Neuronal stem cell (in vitro differentiated cells): ENCODE results near the gene DOHH.

ENCODE experiments used
- DNase-seq: peaks from one replicate; pipeline ENCODE4 v3.0.0-alpha.2; 2013; ENCODE audit warnings: low spot score
- H2AFZ ChIP-seq: one replicate; pipeline ENCODE4 v1.6.1; 2013; ENCODE audit warnings: mild to moderate bottlenecking, low read length, inconsistent platforms
- H2AK5ac ChIP-seq: 2 replicates; pipeline ENCODE4 v1.6.1; 2013; ENCODE audit warnings: low read depth, mild to moderate bottlenecking, inconsistent platforms, low read length, moderate library complexity, mixed read lengths
- H2BK120ac ChIP-seq: 2 replicates; pipeline ENCODE4 v1.6.1; 2013; ENCODE audit warnings: low read depth, mild to moderate bottlenecking, inconsistent platforms, low read length, moderate library complexity, mixed read lengths
- H2BK12ac ChIP-seq: one replicate; pipeline ENCODE4 v1.6.1; 2013; ENCODE audit warnings: low read length, inconsistent platforms
- H2BK15ac ChIP-seq: 2 replicates; pipeline ENCODE4 v1.6.1; 2013; ENCODE audit warnings: mild to moderate bottlenecking, low read length, inconsistent platforms, mixed read lengths
- H2BK5ac ChIP-seq: one replicate; pipeline ENCODE4 v1.6.1; 2013; ENCODE audit warnings: inconsistent platforms, mild to moderate bottlenecking, low read length, moderate library complexity
- H3K14ac ChIP-seq: one replicate; pipeline ENCODE4 v1.6.1; 2013; ENCODE audit warnings: low read length, inconsistent platforms
- H3K18ac ChIP-seq: 2 replicates; pipeline ENCODE4 v1.6.1; 2013; ENCODE audit warnings: low read length, inconsistent platforms
- H3K23ac ChIP-seq: 2 replicates; pipeline ENCODE4 v1.6.1; 2013; ENCODE audit warnings: low read depth, mild to moderate bottlenecking, mixed read lengths, low read length, inconsistent platforms; ENCODE audit not compliant: poor library complexity
- H3K27ac ChIP-seq: replicated peaks from 3 replicates; pipeline ENCODE4 v1.5.1; 2013; ENCODE audit warnings: low read length, inconsistent platforms
- H3K27me3 ChIP-seq, 3 experiments: 2 replicates each; pipeline ENCODE4 v1.6.1; 2013; ENCODE audit warnings: low read length in 3 of 3, mild to moderate bottlenecking in 2 of 3, inconsistent platforms in 1 of 3, low read depth in 1 of 3, mixed read lengths in 1 of 3, moderate library complexity in 1 of 3; ENCODE audit not compliant: control insufficient read depth in 3 of 3, insufficient read depth in 3 of 3
- H3K36me3 ChIP-seq, 2 donors: replicated peaks in 1 of 2; 2 replicates each; pipeline ENCODE4 v1.6.1; 2013; ENCODE audit warnings: low read length in 2 of 2; ENCODE audit not compliant: control insufficient read depth in 2 of 2, insufficient read depth in 2 of 2
- H3K4ac ChIP-seq: 2 replicates; pipeline ENCODE4 v1.6.1; 2013; ENCODE audit warnings: inconsistent platforms, mild to moderate bottlenecking, low read length, moderate library complexity
- H3K4me1 ChIP-seq, 2 donors: 1 replicate in 1 of 2; 2 replicates in 1 of 2; pipeline ENCODE4 v1.6.1; 2013; ENCODE audit warnings: low read length in 2 of 2, low read depth in 1 of 2; ENCODE audit not compliant: control insufficient read depth in 2 of 2, insufficient read depth in 1 of 2
- H3K4me2 ChIP-seq: one replicate; pipeline ENCODE4 v1.6.1; 2013; ENCODE audit warnings: mild to moderate bottlenecking, low read length, inconsistent platforms; ENCODE audit not compliant: insufficient read depth, poor library complexity, severe bottlenecking
- H3K4me3 ChIP-seq, 2 donors: 2 replicates each; pipeline ENCODE4 v1.5.1; 2013; ENCODE audit warnings: low read length in 2 of 2, mild to moderate bottlenecking in 2 of 2, inconsistent platforms in 1 of 2, moderate library complexity in 1 of 2
- H3K79me1 ChIP-seq: one replicate; pipeline ENCODE4 v1.6.1; 2013; ENCODE audit warnings: low read depth, mild to moderate bottlenecking, inconsistent platforms, low read length, moderate library complexity
- H3K9ac ChIP-seq: one replicate; pipeline ENCODE4 v1.6.1; 2013; ENCODE audit warnings: mild to moderate bottlenecking, low read depth, low read length, inconsistent platforms; ENCODE audit not compliant: poor library complexity
- H3K9me3 ChIP-seq, 2 donors: replicated peaks in 1 of 2; 2 replicates each; pipeline versions ENCODE3 to v1.6.1; 2013; ENCODE audit warnings: low read length in 2 of 2, mild to moderate bottlenecking in 2 of 2, inconsistent platforms in 1 of 2, low read depth in 1 of 2, mixed read lengths in 1 of 2, moderate library complexity in 1 of 2; ENCODE audit not compliant: control insufficient read depth in 2 of 2, insufficient read depth in 1 of 2
- H4K8ac ChIP-seq: one replicate; pipeline ENCODE4 v1.6.1; 2013; ENCODE audit warnings: low read depth, mild to moderate bottlenecking, inconsistent platforms, low read length, moderate library complexity
- H4K91ac ChIP-seq: one replicate; pipeline ENCODE4 v1.6.1; 2013; ENCODE audit warnings: low read length, low read depth, mild to moderate bottlenecking, inconsistent platforms; ENCODE audit not compliant: poor library complexity
- WGBS, 2 donors: extraction: QIAGEN DNeasy Blood & Tissue Kit; methylation state at CpG; one replicate each; pipeline ENCODE4 v1.1.7; 2013; ENCODE audit warnings: missing lambda C conversion rate in 2 of 2, mixed read lengths in 1 of 2; ENCODE audit not compliant: insufficient read length in 2 of 2, insufficient replicate concordance in 1 of 2; ENCODE audit errors: extremely low coverage in 2 of 2; 5-methylcytosine and 5-hydroxymethylcytosine counted together

Gene DOHH

DNA sequence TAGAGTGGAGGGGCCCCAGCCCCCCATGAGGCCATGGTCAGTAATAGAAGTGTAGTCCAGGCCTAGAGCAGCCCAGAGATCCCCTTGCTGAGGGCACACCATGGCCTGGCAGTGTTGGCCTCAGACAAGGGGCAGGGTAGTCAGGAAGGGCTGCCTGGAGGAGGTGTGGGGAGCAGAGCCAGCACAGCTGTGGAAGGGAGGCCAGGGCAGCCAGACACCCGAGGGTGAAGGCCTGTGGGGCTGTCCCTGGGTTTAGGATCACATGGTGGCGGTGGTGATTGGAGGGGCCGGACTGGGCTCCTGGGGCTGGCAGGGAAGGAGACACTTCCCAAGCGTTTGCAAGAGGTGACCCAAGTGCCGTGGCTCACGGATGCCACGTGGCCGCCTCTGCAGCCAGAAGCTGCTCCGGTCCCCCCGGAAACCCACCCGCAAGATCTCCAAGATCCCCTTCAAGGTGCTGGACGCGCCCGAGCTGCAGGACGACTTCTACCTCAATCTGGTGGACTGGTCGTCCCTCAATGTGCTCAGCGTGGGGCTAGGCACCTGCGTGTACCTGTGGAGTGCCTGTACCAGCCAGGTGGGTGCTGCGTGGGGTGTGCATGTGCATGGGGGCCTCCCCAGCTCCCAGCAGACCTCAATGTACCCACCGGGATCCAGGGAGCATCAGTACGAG is 26.9 kb upstream of the DOHH start:
- no peak overlapping the region for H4K8ac ChIP-seq
- peak overlapping the region; percentile 31 for H2BK120ac ChIP-seq
- H3K27me3 ChIP-seq = no peaks in the 10 kb centered on the region
- H2BK15ac ChIP-seq = no peak overlapping the region
- H3K9me3 ChIP-seq = no peaks in the 10 kb centered on the region
- H3K36me3 ChIP-seq = peaks cover 43 to 81% of the 10 kb centered on the region in 2 donors
- no peak overlapping the region for H3K4me3 ChIP-seq
- H4K91ac ChIP-seq = no peak overlapping the region
- H3K23ac ChIP-seq = peak overlapping the region; percentile 75
- DNase-seq = no peak
- no peak overlapping the region for H2AK5ac ChIP-seq
- no peak overlapping the region for H3K18ac ChIP-seq
- no peak overlapping the region for H2BK5ac ChIP-seq
- H3K4ac ChIP-seq = no peak overlapping the region
- H3K9ac ChIP-seq = no peak overlapping the region
- no peak overlapping the region for H2AFZ ChIP-seq
- H2BK12ac ChIP-seq = no peak overlapping the region
- no peaks in the 10 kb centered on the region for H3K4me1 ChIP-seq
- H3K4me2 ChIP-seq = no peak overlapping the region
- WGBS, 2 donors = no CpG with 5 or more reads among the region's 21 CpGs
- H3K27ac ChIP-seq = no peak overlapping the region
- no peak overlapping the region for H3K14ac ChIP-seq
- peaks cover 19% of the 10 kb centered on the region for H3K79me1 ChIP-seq

- Histone ChIP-seq H2AFZ (no peak overlapping the region), H3K9ac (no peak overlapping the region), H2AK5ac (no peak overlapping the region), H3K23ac (peak overlapping the region; percentile 1), H3K27me3 (peaks cover 0 to 2% (median 0%) of the 10 kb centered on the region in 3 experiments), H3K4me2 (no peak overlapping the region), H4K8ac (no peak overlapping the region), H3K4me3 (no peak overlapping the region), H3K4me1 (no peaks in the 10 kb centered on the region), H3K14ac (no peak overlapping the region), H2BK15ac (no peak overlapping the region), H3K36me3 (peaks cover 42 to 81% of the 10 kb centered on the region in 2 donors), H2BK12ac (no peak overlapping the region), H3K79me1 (peaks cover 23% of the 10 kb centered on the region), H3K27ac (no peak overlapping the region), H2BK120ac (no peak overlapping the region), H3K4ac (no peak overlapping the region), H4K91ac (no peak overlapping the region), H2BK5ac (no peak overlapping the region), H3K9me3 (no peaks in the 10 kb centered on the region), H3K18ac (no peak overlapping the region)
- WGBS, 2 donors = no CpG with 5 or more reads among the region's 28 CpGs
- DNase-seq = no peak
Observed at GRCh38 chr19:3526507-3527237, 26.2 kb upstream of the DOHH start.

DNA sequence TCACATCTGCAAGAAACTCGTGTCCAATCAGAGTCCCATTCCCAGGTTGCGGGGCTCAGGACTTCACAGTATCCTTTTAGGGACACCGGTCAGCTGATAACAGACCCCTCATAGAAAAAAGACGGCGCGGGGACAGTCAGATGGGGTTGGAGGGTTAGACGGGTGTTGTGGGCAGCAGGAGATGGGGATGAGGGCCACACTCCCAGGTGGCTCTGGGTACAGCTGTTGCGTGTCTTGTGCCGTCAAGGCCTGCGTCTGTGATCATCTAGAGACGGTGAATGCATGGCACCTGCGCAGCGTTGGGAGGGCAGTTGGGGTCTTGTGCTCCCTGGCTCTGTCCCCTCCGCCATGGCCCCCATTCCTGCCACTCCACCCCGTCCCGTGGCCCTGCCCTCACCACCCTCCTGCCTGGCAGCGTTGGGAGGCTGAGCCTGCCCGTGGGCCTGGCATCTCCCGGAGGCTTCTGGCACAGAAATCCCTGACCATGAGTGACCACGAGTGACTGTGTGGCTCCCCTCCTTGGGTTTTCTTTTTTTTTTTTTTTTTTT is 24.5 kb upstream of the DOHH start:
- no peak for DNase-seq
- H3K4me3 ChIP-seq = no peak overlapping the region
- no peak overlapping the region for H3K14ac ChIP-seq
- H2BK120ac ChIP-seq = no peak overlapping the region
- H3K9ac ChIP-seq = no peak overlapping the region
- peaks cover 0 to 2% (median 0%) of the 10 kb centered on the region in 3 experiments for H3K27me3 ChIP-seq
- no peak overlapping the region for H3K4me2 ChIP-seq
- no peak overlapping the region for H2BK15ac ChIP-seq
- no peak overlapping the region for H2AK5ac ChIP-seq
- H3K27ac ChIP-seq = no peak overlapping the region
- H2BK5ac ChIP-seq = peak overlapping the region; percentile 6
- peaks cover 35 to 84% of the 10 kb centered on the region in 2 donors for H3K36me3 ChIP-seq
- H2BK12ac ChIP-seq = no peak overlapping the region
- H3K4me1 ChIP-seq = no peaks in the 10 kb centered on the region
- H3K23ac ChIP-seq = no peak overlapping the region
- H3K79me1 ChIP-seq = peaks cover 30% of the 10 kb centered on the region
- no CpG with 5 or more reads among the region's 20 CpGs for WGBS, 2 donors
- no peak overlapping the region for H2AFZ ChIP-seq
- no peaks in the 10 kb centered on the region for H3K9me3 ChIP-seq
- H3K4ac ChIP-seq = no peak overlapping the region
- no peak overlapping the region for H3K18ac ChIP-seq
- no peak overlapping the region for H4K8ac ChIP-seq
- no peak overlapping the region for H4K91ac ChIP-seq
